GM13977 (cell line): ENCODE data around the gene SEC14L2.
"Not testable (repeated sequence)": the region's sequence is repeated elsewhere in the genome, so short reads cannot be mapped to it uniquely, and the experiment has no call there.

Source experiments
- DNase-seq: peaks from one replicate; pipeline ENCODE4 v3.0.0; 2012; ENCODE audit warnings: low spot score
- CTCF ChIP-seq: IDR thresholded peaks from 2 replicates; pipeline ENCODE4 v1.5.1; 2012; ENCODE audit warnings: mild to moderate bottlenecking, control low read depth; ENCODE audit not compliant: insufficient read depth; ENCODE audit errors: extremely low read depth, missing control alignments
- in situ Hi-C: fragments of 300-500 bp; cut with MboI; formaldehyde crosslinking; loops from one replicate; pipeline ENCODE4 v1.12.0; 2022; ENCODE audit warnings: low sequenced_read_pairs, low pct_unique_long_range_greater_than_20kb, mixed read lengths, inconsistent platforms; ENCODE audit not compliant: unreplicated experiment

Gene SEC14L2

GRCh38 chr22:30452861-30453260 is 56.0 kb downstream of the SEC14L2 start:
- in situ Hi-C loops, result no loop called here
- TF ChIP-seq CTCF, result no peak
- DNase-seq, result no peak

GRCh38 chr22:30453731-30454510 is 57.1 kb downstream of the SEC14L2 start:
- no peak for DNase-seq
- no peak for TF ChIP-seq CTCF
- in situ Hi-C loops, result no loop called here

GRCh38 chr22:30455075-30455840 is 58.4 kb downstream of the SEC14L2 start:
- DNase-seq, result no peak
- TF ChIP-seq CTCF, result no peak
- in situ Hi-C loops, result no loop called here

- TF ChIP-seq CTCF, result no peak
- DNase-seq, result no peak
- in situ Hi-C loops, result no loop called here
These were observed 61.2 kb downstream of the SEC14L2 start for GRCh38 chr22:30457981-30458380.

GRCh38 chr22:30459181-30460052 is 62.6 kb downstream of the SEC14L2 start:
- in situ Hi-C loops, result no loop called here
- peak; percentile 43 for DNase-seq
- TF ChIP-seq CTCF, result no peak

GRCh38 chr22:30460147-30460546 is 63.3 kb downstream of the SEC14L2 start:
- DNase-seq, result no peak

GRCh38 chr22:30460555-30460954 is 63.7 kb downstream of the SEC14L2 start:
- in situ Hi-C loops, result not testable (repeated sequence)

More at GRCh38 chr22:30460147-30460546, 63.3 kb downstream of the SEC14L2 start:
- in situ Hi-C loops, result no loop called here
- no peak for TF ChIP-seq CTCF

More at GRCh38 chr22:30460555-30460954, 63.7 kb downstream of the SEC14L2 start:
- DNase-seq, result not testable (repeated sequence)
